CD4-positive, alpha-beta memory T cell (primary cell): ENCODE data around the gene FBXW4. TPM values are rescaled to one million over a fixed set of nuclear protein-coding genes. Genes with fewer than 3 reads are reported as not detected.

Experiments
- CTCF ChIA-PET: fragments of 350-600 bp; sonication (Branson Sonifier 250); formaldehyde crosslinking; loops from one replicate; lab custom pipeline; 2021; ENCODE audit warnings: inconsistent platforms; ENCODE audit not compliant: partially characterized antibody; lab: Charles Lee
- POLR2A ChIA-PET: fragments of 350-600 bp; sonication (Branson Sonifier 250); formaldehyde crosslinking; loops from one replicate; lab custom pipeline; 2021; ENCODE audit not compliant: partially characterized antibody; lab: Charles Lee
- DNase-seq, 5 donors: peaks; one replicate each; pipeline versions ENCODE4 v3.0.0 to v3.0.0-alpha.2; 2020 to 2022; ENCODE audit warnings: mixed read lengths in 1 of 5
- H3K27ac ChIP-seq: one replicate; pipeline ENCODE4 v1.7.0; 2013; ENCODE audit warnings: low read depth, low read length
- H3K27me3 ChIP-seq: 2 replicates; pipeline ENCODE4 v1.7.0; 2013; ENCODE audit warnings: mild to moderate bottlenecking, low read length, moderate library complexity; ENCODE audit not compliant: insufficient read depth
- H3K36me3 ChIP-seq: 2 replicates; pipeline ENCODE4 v1.7.0; 2013; ENCODE audit warnings: mild to moderate bottlenecking, low read length, moderate library complexity; ENCODE audit not compliant: insufficient read depth
- H3K4me1 ChIP-seq: 2 replicates; pipeline ENCODE4 v1.7.0; 2013; ENCODE audit warnings: mild to moderate bottlenecking, low read length, moderate library complexity; ENCODE audit not compliant: insufficient read depth
- H3K4me3 ChIP-seq, 2 donors: one replicate each; pipeline ENCODE4 v1.7.0; 2013; ENCODE audit warnings: low read length in 2 of 2, mild to moderate bottlenecking in 1 of 2
- H3K9me3 ChIP-seq, 2 donors: one replicate each; pipeline ENCODE4 v1.7.0; 2013; ENCODE audit warnings: low read length in 2 of 2, control low read depth in 1 of 2; ENCODE audit not compliant: control insufficient read depth in 1 of 2
- H3K27ac Mint-ChIP-seq, 7 donors: one replicate each; pipeline ENCODE4 v1.8.0; 2020 to 2021; ENCODE audit warnings: mixed read lengths in 7 of 7, mild to moderate bottlenecking in 6 of 7, inconsistent platforms in 3 of 7, moderate library complexity in 3 of 7
- H3K27me3 Mint-ChIP-seq, 2 donors: one replicate each; pipeline ENCODE4 v1.8.0; 2020 to 2021; ENCODE audit warnings: mixed read lengths in 2 of 2
- H3K36me3 Mint-ChIP-seq, 2 donors: one replicate each; pipeline ENCODE4 v1.8.0; 2020 to 2021; ENCODE audit warnings: mixed read lengths in 2 of 2, inconsistent platforms in 1 of 2, mild to moderate bottlenecking in 1 of 2
- H3K4me1 Mint-ChIP-seq, 4 donors: one replicate each; pipeline ENCODE4 v1.8.0; 2020 to 2021; ENCODE audit warnings: mixed read lengths in 4 of 4, mild to moderate bottlenecking in 1 of 4
- H3K4me3 Mint-ChIP-seq, 8 donors: one replicate each; pipeline ENCODE4 v1.8.0; 2020 to 2021; ENCODE audit warnings: mixed read lengths in 8 of 8, mild to moderate bottlenecking in 7 of 8, moderate library complexity in 6 of 8, inconsistent platforms in 3 of 8
- H3K9me3 Mint-ChIP-seq, 8 donors: one replicate each; pipeline ENCODE4 v1.8.0; 2020 to 2021; ENCODE audit warnings: mixed read lengths in 8 of 8, mild to moderate bottlenecking in 5 of 8, inconsistent platforms in 3 of 8, moderate library complexity in 1 of 8
- intact Hi-C: fragments of 100-400 bp; cut with micrococcal nuclease; formaldehyde crosslinking; loops from one replicate; pipeline ENCODE4 v1.15.1; 2023
- polyA plus RNA-seq, 2 donors: library from polyadenylated mRNA; unstranded; fragments of 300-500 nt; fragmentation: Illumina TruSeq; gene quantifications; one replicate each; pipeline ENCODE4 v1.2.3, GENCODE V29; 2021
- total RNA-seq, 2 experiments: library from RNA; stranded (reverse); gene quantifications; one replicate each; pipeline ENCODE4 v1.2.3, GENCODE V29; 2021

FBXW4 gene
- total and polyA plus RNA-seq, 4 experiments from 2014 or later, result 5.1 to 96.6 (median 46.7) TPM

DNA sequence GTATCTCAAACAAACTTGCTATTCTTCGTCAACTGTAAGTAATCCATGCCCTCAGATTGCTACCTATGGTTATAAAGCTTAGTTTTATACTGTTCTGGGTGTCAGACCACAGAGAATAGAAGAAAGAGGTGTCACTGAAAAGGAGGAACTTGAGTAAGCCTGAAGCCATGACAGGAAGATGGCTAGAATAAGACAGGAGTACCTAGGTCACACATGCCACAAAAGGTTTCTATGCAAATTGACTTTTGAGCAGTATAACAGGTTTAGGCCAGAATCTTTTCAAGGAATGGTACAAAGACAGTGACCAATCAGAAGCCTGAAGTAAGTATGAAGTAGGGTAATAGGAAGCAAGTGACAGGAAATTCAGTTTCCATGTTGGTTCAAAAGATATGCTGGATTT, 23.5 kb downstream of the FBXW4 start:
- H3K4me1 Mint-ChIP-seq, result peaks cover 6 to 16% (median 11%) of the 10 kb centered on the region in 4 donors
- no peaks in the 10 kb centered on the region for H3K27me3 ChIP-seq
- peaks cover 68% of the 10 kb centered on the region for H3K36me3 ChIP-seq
- no peak overlapping the region for H3K27ac Mint-ChIP-seq
- peaks cover 0 to 4% (median under 1%) of the 10 kb centered on the region in 8 donors for H3K9me3 Mint-ChIP-seq
- H3K36me3 Mint-ChIP-seq, result peaks cover 81 to 87% of the 10 kb centered on the region in 2 donors
- no peaks in the 10 kb centered on the region for H3K27me3 Mint-ChIP-seq
- POLR2A ChIA-PET, result no interaction called here
- CTCF ChIA-PET, result no interaction called here
- no peaks in the 10 kb centered on the region for H3K9me3 ChIP-seq
- no peak overlapping the region for H3K27ac ChIP-seq
- DNase-seq, result no peak
- H3K4me1 ChIP-seq, result no peaks in the 10 kb centered on the region
- H3K4me3 Mint-ChIP-seq, result no peak overlapping the region
- no peak overlapping the region for H3K4me3 ChIP-seq
- intact Hi-C loops, result no loop called here

DNA sequence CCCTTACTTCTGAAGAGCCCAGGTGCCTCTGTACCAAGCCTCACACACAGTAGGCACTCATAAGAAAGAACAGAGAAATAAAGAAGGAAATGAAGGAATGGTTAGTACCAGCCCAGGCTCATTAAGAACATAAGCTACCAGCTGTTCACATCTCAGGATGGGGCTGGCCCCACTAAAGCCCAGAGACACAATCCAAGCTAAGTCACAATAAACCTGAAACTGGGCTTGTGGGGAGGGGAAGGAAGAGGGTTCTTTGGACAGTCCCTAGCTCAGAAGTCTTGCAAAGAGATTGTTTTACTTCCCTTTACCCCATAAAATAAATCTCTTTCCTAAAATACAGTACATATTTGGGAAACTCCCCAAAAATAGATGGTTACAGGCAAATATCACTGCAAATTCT, 24.3 kb downstream of the FBXW4 start:
- Mint-ChIP-seq H3K4me3 (no peak overlapping the region), H3K9me3 (no peaks in the 10 kb centered on the region), H3K27ac (peak overlapping the region in 1 of 7 donors; percentile 66), H3K36me3 (peaks cover 78 to 89% of the 10 kb centered on the region in 2 donors), H3K27me3 (no peaks in the 10 kb centered on the region), H3K4me1 (peaks cover 4 to 13% (median 12%) of the 10 kb centered on the region in 4 donors)
- DNase-seq, result no peak
- intact Hi-C loops, result no loop called here
- H3K36me3 ChIP-seq, result peaks cover 77% of the 10 kb centered on the region
- H3K4me3 ChIP-seq, result no peak overlapping the region
- H3K27ac ChIP-seq, result no peak overlapping the region
- no peaks in the 10 kb centered on the region for H3K27me3 ChIP-seq
- no peaks in the 10 kb centered on the region for H3K9me3 ChIP-seq
- no peaks in the 10 kb centered on the region for H3K4me1 ChIP-seq
- POLR2A ChIA-PET, result no interaction called here
- CTCF ChIA-PET, result no interaction called here

DNA sequence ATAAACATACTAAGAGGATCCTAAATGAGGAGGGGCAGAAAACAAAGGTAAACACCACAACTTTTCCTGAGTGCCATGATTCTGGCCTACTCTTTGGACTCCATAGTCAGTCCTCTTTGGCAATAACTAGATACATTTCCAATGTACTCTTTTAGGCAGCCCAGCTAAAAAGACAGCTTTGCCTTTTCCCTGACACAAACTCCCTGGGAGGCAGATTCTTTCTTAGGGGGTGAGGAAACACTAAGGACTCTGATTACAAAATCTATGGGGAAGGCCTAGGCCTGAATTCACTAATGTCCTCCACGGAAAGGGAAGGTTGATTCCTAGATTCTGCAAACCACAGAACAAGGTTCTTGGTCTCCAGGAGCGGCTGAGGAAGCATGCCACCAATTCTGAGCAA, 25.8 kb downstream of the FBXW4 start:
- H3K4me3 ChIP-seq, result no peak overlapping the region
- H3K27me3 Mint-ChIP-seq, result no peaks in the 10 kb centered on the region
- peaks cover 74 to 87% of the 10 kb centered on the region in 2 donors for H3K36me3 Mint-ChIP-seq
- POLR2A ChIA-PET, result no interaction called here
- no peaks in the 10 kb centered on the region for H3K9me3 Mint-ChIP-seq
- CTCF ChIA-PET, result no interaction called here
- no peak overlapping the region for H3K4me3 Mint-ChIP-seq
- H3K27me3 ChIP-seq, result no peaks in the 10 kb centered on the region
- no peak for DNase-seq
- H3K27ac ChIP-seq, result no peak overlapping the region
- intact Hi-C loops, result no loop called here
- no peaks in the 10 kb centered on the region for H3K9me3 ChIP-seq
- H3K4me1 ChIP-seq, result no peaks in the 10 kb centered on the region
- peaks cover 80% of the 10 kb centered on the region for H3K36me3 ChIP-seq
- H3K4me1 Mint-ChIP-seq, result peaks cover 8 to 15% (median 12%) of the 10 kb centered on the region in 4 donors
- no peak overlapping the region for H3K27ac Mint-ChIP-seq

DNA sequence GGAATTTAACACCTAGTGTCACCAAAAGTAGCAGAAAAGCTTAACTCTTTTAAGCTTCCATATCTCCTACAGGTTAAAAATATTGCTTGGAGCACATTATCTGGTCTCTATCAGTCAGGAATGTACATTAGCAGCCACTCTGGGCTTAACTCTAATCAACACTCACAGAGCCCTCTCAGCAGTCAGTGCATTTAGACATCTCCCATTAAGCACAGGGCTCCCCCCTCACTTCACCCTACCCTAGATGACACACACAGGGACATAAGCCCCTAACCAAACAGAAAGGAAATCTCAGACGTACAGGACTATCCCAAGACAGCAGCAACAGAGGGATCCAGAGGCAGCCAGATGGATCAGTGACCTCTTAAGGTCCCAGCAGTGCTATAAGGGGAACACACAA, 26.4 kb downstream of the FBXW4 start:
- DNase-seq, result no peak
- H3K27me3 Mint-ChIP-seq, result no peaks in the 10 kb centered on the region
- Histone ChIP-seq H3K27ac (no peak overlapping the region), H3K9me3 (no peaks in the 10 kb centered on the region), H3K4me1 (no peaks in the 10 kb centered on the region), H3K4me3 (no peak overlapping the region), H3K36me3 (peaks cover 82% of the 10 kb centered on the region), H3K27me3 (no peaks in the 10 kb centered on the region)
- ChIA-PET CTCF (no interaction called here), POLR2A (no interaction called here)
- intact Hi-C loops, result no loop called here
- H3K9me3 Mint-ChIP-seq, result no peaks in the 10 kb centered on the region
- H3K4me1 Mint-ChIP-seq, result peaks cover 8 to 17% (median 12%) of the 10 kb centered on the region in 4 donors
- peak overlapping the region in 3 of 7 donors; percentile 9 to 52 (median 48) for H3K27ac Mint-ChIP-seq
- no peak overlapping the region for H3K4me3 Mint-ChIP-seq
- H3K36me3 Mint-ChIP-seq, result peaks cover 78 to 89% of the 10 kb centered on the region in 2 donors

DNA sequence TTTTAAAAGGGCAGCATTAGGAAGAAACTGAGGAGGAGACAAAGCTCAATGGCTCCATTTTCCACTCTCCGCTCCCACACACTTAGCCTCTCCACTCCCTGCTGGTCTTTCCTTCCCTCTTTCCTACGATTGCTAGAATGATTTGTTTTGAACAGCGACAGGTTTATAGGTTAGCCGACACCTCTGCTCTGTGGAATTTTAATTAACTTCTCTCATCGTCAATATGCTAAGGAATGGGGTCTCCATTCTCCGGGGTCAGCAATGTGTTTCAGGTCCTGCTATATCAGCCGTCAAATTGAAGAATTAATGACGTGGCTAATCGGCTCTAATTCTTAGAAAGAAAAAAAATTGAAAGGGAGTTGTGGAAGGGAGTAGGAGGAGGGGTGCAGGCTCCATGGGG, 28.9 kb downstream of the FBXW4 start:
- H3K4me3 Mint-ChIP-seq, result no peak overlapping the region
- H3K27ac Mint-ChIP-seq, result no peak overlapping the region
- Histone ChIP-seq H3K9me3 (no peaks in the 10 kb centered on the region), H3K36me3 (peaks cover 80% of the 10 kb centered on the region), H3K4me1 (no peaks in the 10 kb centered on the region), H3K27me3 (no peaks in the 10 kb centered on the region), H3K27ac (no peak overlapping the region), H3K4me3 (no peak overlapping the region)
- ChIA-PET POLR2A (no interaction called here), CTCF (no interaction called here)
- H3K36me3 Mint-ChIP-seq, result peaks cover 71 to 89% of the 10 kb centered on the region in 2 donors
- intact Hi-C loops, result no loop called here
- no peaks in the 10 kb centered on the region for H3K27me3 Mint-ChIP-seq
- peaks cover 8 to 23% (median 17%) of the 10 kb centered on the region in 4 donors for H3K4me1 Mint-ChIP-seq
- no peak for DNase-seq
- H3K9me3 Mint-ChIP-seq, result no peaks in the 10 kb centered on the region

DNA sequence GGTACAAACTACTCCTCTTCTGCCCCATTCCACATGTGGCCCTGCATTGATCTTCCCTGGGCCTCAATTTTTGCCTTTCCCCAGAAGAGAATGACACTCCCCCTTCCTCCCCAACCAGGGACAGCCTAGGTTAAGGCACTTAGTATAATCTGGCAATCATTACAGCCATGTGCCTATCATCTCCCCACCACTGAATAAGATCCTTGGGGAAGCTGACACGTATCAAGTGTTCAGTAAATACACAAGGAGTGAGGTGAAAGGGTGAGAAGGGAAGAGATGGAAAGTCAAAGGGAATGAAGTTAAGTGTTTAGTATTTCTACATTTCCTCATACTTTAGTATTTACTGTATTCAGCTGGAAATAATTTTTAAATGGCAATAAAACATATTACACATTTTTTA, 31.9 kb downstream of the FBXW4 start:
- Histone ChIP-seq H3K27ac (no peak overlapping the region), H3K27me3 (no peaks in the 10 kb centered on the region), H3K9me3 (no peaks in the 10 kb centered on the region), H3K4me1 (no peaks in the 10 kb centered on the region), H3K36me3 (peaks cover 65% of the 10 kb centered on the region), H3K4me3 (no peak overlapping the region)
- Mint-ChIP-seq H3K9me3 (no peaks in the 10 kb centered on the region), H3K27me3 (no peaks in the 10 kb centered on the region), H3K4me1 (peaks cover 4 to 20% (median 16%) of the 10 kb centered on the region in 4 donors), H3K4me3 (no peak overlapping the region), H3K36me3 (peaks cover 66 to 89% of the 10 kb centered on the region in 2 donors), H3K27ac (peak overlapping the region in 2 of 7 donors; percentile 24 to 72)
- intact Hi-C loops, result no loop called here
- CTCF ChIA-PET, result interaction anchor here (0.6 kb wide), 1 partner anchor 116 kb away, joined by 4 read pairs; no protein-coding TSS in a partner anchor
- DNase-seq, result no peak
- POLR2A ChIA-PET, result no interaction called here

DNA sequence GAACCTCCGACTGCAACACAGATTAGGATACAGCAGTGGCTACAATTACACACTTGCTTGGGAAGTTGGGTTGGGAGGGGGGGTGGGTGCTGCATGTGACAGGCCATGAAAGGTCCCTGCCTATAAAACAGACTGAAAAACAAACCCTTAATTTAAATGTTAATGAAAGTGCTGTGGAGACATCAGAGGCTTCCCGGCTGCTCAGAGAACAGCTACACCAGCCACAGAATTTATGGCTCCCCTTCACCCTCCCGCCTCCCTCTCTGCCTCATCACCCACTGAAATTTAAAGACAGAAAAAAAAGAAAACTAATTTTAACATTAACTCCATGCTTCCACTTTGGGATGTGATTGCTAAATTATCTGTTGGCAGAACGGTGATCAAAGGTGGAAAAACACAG, 34.7 kb downstream of the FBXW4 start:
- no peaks in the 10 kb centered on the region for H3K27me3 Mint-ChIP-seq
- H3K4me3 Mint-ChIP-seq, result no peak overlapping the region
- peak overlapping the region in 1 of 7 donors; percentile 15 for H3K27ac Mint-ChIP-seq
- H3K4me1 Mint-ChIP-seq, result peaks cover 4 to 35% (median 22%) of the 10 kb centered on the region in 4 donors
- ChIA-PET CTCF (interaction anchor here (0.7 kb wide), 1 partner anchor 58 kb away, joined by 3 read pairs; no protein-coding TSS in a partner anchor), POLR2A (no interaction called here)
- H3K27ac ChIP-seq, result no peak overlapping the region
- peaks cover 71 to 91% of the 10 kb centered on the region in 2 donors for H3K36me3 Mint-ChIP-seq
- no peaks in the 10 kb centered on the region for H3K27me3 ChIP-seq
- H3K9me3 ChIP-seq, result no peaks in the 10 kb centered on the region
- H3K9me3 Mint-ChIP-seq, result no peaks in the 10 kb centered on the region
- intact Hi-C loops, result no loop called here
- peaks cover 52% of the 10 kb centered on the region for H3K36me3 ChIP-seq
- DNase-seq, result no peak
- H3K4me3 ChIP-seq, result no peak overlapping the region
- H3K4me1 ChIP-seq, result no peaks in the 10 kb centered on the region
